MCF 10A (cell line): ENCODE data around the gene CHDH. TPM values are rescaled to one million over a fixed set of nuclear protein-coding genes. Genes with fewer than 3 reads are reported as not detected.

ENCODE experiments used
- BruUV-seq: library from RNA; stranded (reverse); fragments of 400-500 nt; replicated peaks from 2 replicates; lab custom pipeline; 2021; lab: Mats Ljungman, UMichigan
- CTCF ChIA-PET: fragments of 300-600 bp; sonication (Branson Sonifier 250); formaldehyde crosslinking; extraction: SDS; loops from one replicate; lab custom pipeline; 2021; ENCODE audit warnings: antibody characterized with exemption, inconsistent platforms; lab: Yijun Ruan, JAX
- POLR2A ChIA-PET: fragments of 300-600, 350-650 bp; sonication (Branson Sonifier 250); formaldehyde crosslinking; extraction: SDS; loops from one replicate; lab custom pipeline; 2020; ENCODE audit warnings: antibody characterized with exemption, inconsistent platforms; lab: Yijun Ruan, JAX
- DNase-seq: peaks from one replicate; pipeline ENCODE4 v3.0.0-alpha.2; 2018; ENCODE audit not compliant: unreplicated experiment
- H3K27ac Mint-ChIP-seq: one replicate; pipeline ENCODE4 v1.8.0; 2022; ENCODE audit warnings: mild to moderate bottlenecking, low read depth, mixed read lengths; ENCODE audit not compliant: unreplicated experiment
- H3K27me3 Mint-ChIP-seq: one replicate; pipeline ENCODE4 v1.8.0; 2022; ENCODE audit warnings: mixed read lengths; ENCODE audit not compliant: insufficient read depth, unreplicated experiment
- H3K36me3 Mint-ChIP-seq: one replicate; pipeline ENCODE4 v1.8.0; 2022; ENCODE audit warnings: mild to moderate bottlenecking, moderate library complexity, mixed read lengths; ENCODE audit not compliant: insufficient read depth, unreplicated experiment
- H3K4me1 Mint-ChIP-seq: one replicate; pipeline ENCODE4 v1.8.0; 2022; ENCODE audit warnings: mixed read lengths; ENCODE audit not compliant: insufficient read depth, unreplicated experiment
- H3K4me3 Mint-ChIP-seq: one replicate; pipeline ENCODE4 v1.8.0; 2022; ENCODE audit warnings: mild to moderate bottlenecking, moderate library complexity, mixed read lengths; ENCODE audit not compliant: unreplicated experiment
- H3K9me3 Mint-ChIP-seq: one replicate; pipeline ENCODE4 v1.8.0; 2022; ENCODE audit warnings: mixed read lengths; ENCODE audit not compliant: unreplicated experiment
- intact Hi-C: fragments of 100-400 bp; cut with micrococcal nuclease; formaldehyde crosslinking; loops from 2 replicates; pipeline ENCODE4 v1.14.1; 2022
- total RNA-seq: library from RNA; stranded (reverse); gene quantifications from 2 replicates; pipeline ENCODE4 v1.2.3, GENCODE V29; 2022
- TF ChIP-seq, protein P1 (sequence below): fragments of 200-600 bp; IDR thresholded peaks from one replicate; pipeline ENCODE4 v1.8.0; 2022; ENCODE audit warnings: antibody characterized with exemption, mild to moderate bottlenecking; ENCODE audit not compliant: unreplicated experiment

Gene CHDH
- total RNA-seq, 1 experiment from 2014 or later, result 0.49 TPM

DNA sequence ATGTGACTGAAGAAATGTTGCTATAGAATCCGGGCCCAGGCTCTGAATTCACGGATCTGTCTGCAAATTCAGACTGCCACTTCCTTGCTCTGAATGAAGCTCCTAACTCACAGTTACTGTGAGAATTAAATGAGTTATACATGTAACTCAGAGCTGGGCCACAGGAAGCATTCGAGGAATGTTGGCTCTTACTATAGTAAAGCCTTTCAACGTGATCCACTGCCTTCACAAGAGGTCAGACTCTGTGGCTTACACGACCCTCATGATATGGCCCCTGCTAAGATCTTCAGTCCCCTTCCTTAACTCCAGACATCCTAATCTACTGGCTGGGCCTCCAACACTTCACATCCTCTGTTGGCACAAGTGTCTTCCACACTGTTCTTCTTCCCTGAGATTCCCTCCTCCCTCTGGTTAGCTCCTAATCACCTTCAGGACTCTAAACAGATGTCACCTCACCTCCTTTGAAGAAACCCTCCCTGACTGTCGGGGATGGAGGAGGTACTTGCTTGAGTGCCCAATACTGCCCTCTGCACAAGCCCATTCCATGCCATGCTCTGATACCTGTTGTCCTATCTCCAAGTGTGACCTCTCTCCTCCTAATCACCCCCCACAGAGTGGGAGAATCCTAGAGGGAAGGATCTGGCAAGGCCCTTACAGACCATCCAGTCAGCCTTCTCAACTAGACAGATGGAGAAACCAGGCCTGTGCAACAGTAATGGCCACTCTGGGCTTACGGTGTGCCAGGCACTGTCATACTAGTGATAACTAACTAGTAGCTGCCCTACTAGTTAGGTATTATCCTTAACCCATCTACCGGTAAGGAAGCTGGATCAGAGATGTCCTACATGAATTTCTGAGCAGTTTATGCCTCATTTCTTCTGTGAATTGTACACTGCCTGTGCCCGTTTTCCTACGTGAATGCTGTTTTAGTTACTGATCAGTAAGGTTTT lies 34.5 kb upstream of the CHDH start:
- Mint-ChIP-seq H3K36me3 (peaks cover 49% of the 10 kb centered on the region), H3K27me3 (no peaks in the 10 kb centered on the region), H3K4me1 (peaks cover 18% of the 10 kb centered on the region), H3K27ac (peak overlapping the region; percentile 94), H3K4me3 (peak overlapping the region; percentile 100), H3K9me3 (no peaks in the 10 kb centered on the region)
- ChIA-PET CTCF (interaction anchor here (0.7 to 1.0 kb wide), 3 partner anchors 9 to 170 kb away, joined by 3 read pairs; no protein-coding TSS in a partner anchor), POLR2A (interaction anchor here (0.6 to 4.3 kb wide), 5 partner anchors 9 to 644 kb away, joined by 3 to 40 read pairs (median 3); partner anchors contain the start of genes DCP1A and SELENOK)
- intact Hi-C loops, result no loop called here
- no TSS peak for BruUV-seq
- TF ChIP-seq, protein P1, sequence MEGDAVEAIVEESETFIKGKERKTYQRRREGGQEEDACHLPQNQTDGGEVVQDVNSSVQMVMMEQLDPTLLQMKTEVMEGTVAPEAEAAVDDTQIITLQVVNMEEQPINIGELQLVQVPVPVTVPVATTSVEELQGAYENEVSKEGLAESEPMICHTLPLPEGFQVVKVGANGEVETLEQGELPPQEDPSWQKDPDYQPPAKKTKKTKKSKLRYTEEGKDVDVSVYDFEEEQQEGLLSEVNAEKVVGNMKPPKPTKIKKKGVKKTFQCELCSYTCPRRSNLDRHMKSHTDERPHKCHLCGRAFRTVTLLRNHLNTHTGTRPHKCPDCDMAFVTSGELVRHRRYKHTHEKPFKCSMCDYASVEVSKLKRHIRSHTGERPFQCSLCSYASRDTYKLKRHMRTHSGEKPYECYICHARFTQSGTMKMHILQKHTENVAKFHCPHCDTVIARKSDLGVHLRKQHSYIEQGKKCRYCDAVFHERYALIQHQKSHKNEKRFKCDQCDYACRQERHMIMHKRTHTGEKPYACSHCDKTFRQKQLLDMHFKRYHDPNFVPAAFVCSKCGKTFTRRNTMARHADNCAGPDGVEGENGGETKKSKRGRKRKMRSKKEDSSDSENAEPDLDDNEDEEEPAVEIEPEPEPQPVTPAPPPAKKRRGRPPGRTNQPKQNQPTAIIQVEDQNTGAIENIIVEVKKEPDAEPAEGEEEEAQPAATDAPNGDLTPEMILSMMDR, result no peak
- DNase-seq, result no peak

DNA sequence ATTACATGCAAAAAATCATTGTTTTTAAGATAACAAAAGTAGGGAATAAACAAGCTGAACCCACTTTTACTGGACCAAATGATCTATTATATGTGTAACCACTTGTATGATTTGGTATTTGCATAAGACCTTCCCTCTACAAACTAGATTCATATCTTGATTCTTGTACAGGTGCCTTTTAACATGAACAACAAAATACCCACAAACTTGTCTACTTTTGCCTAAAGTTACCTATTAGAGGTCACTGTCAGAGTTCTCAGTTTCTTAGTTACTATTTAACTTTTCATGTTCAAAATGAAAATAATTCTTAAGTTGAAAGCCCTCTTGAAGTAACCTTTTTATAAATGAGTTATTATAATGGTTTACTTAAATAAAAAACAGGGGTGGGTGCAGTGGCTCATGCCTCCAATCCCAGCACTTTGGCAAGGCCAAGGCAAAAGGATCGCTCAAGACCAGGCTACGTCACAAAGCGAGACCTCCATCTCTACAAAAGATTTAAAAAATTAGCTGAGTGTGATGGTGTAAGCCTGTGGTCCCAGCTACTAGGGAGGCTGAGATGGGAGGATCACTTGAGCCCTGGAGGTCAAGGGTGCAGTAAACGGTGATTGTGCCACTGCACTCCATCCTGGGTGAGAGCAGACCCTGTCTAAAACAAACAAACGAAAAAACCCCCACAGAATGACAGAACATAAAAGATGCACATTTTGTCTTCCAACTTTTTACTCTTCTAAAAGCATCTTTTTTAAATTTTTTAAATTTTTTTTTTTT lies 19.7 kb upstream of the CHDH start:
- no TSS peak for BruUV-seq
- CTCF ChIA-PET, result interaction anchor here (0.6 to 1.1 kb wide), 2 partner anchors 20 to 56 kb away, joined by 3 to 4 read pairs; no protein-coding TSS in a partner anchor
- no peak overlapping the region for H3K4me3 Mint-ChIP-seq
- POLR2A ChIA-PET, result interaction anchor here (0.6 kb wide), 1 partner anchor 187 kb away, joined by 4 read pairs; no protein-coding TSS in a partner anchor
- H3K4me1 Mint-ChIP-seq, result no peaks in the 10 kb centered on the region
- TF ChIP-seq, protein P1, result no peak
- H3K27me3 Mint-ChIP-seq, result no peaks in the 10 kb centered on the region
- no peak for DNase-seq
- H3K36me3 Mint-ChIP-seq, result peaks cover 48% of the 10 kb centered on the region
- no peak overlapping the region for H3K27ac Mint-ChIP-seq
- intact Hi-C loops, result no loop called here
- no peaks in the 10 kb centered on the region for H3K9me3 Mint-ChIP-seq

DNA sequence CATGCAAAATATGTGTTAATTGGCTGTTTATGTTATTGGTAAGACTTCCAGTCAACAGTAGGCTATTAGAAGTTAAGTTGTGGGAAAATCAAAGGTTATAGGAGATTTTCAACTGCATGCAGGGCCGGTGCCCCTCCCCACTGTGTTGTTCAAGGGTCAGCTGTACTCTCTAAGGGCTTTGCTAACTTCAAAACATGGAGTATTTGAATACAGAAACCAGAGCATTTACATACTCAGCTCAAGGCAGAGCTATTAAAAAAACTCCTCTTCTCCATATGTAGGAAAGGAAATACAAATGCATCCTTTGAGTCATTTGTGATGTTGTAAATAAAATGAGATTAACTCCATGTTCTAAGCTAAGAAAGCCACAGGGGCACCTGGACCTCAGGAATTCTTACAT lies 16.9 kb upstream of the CHDH start:
- intact Hi-C loops, result no loop called here
- ChIA-PET POLR2A (interaction anchor here (0.7 kb wide), 1 partner anchor 584 kb away, joined by 3 read pairs; no protein-coding TSS in a partner anchor), CTCF (interaction anchor here (0.6 to 0.7 kb wide), 2 partner anchors 409 to 622 kb away, joined by 3 to 4 read pairs; no protein-coding TSS in a partner anchor)
- DNase-seq, result no peak
- H3K27me3 Mint-ChIP-seq, result no peaks in the 10 kb centered on the region
- H3K9me3 Mint-ChIP-seq, result no peaks in the 10 kb centered on the region
- peaks cover 33% of the 10 kb centered on the region for H3K36me3 Mint-ChIP-seq
- H3K27ac Mint-ChIP-seq, result no peak overlapping the region
- BruUV-seq, result no TSS peak
- TF ChIP-seq, protein P1, result no peak
- no peak overlapping the region for H3K4me3 Mint-ChIP-seq
- H3K4me1 Mint-ChIP-seq, result no peaks in the 10 kb centered on the region
